CD4-positive, alpha-beta T cell treated with Interferon gamma for 1 hour (primary cell): ENCODE results near the gene GRM7.

Experiments
- DNase-seq: peaks from one replicate; pipeline ENCODE4 v3.0.0-alpha.2; 2020

GRM7 gene

DNA sequence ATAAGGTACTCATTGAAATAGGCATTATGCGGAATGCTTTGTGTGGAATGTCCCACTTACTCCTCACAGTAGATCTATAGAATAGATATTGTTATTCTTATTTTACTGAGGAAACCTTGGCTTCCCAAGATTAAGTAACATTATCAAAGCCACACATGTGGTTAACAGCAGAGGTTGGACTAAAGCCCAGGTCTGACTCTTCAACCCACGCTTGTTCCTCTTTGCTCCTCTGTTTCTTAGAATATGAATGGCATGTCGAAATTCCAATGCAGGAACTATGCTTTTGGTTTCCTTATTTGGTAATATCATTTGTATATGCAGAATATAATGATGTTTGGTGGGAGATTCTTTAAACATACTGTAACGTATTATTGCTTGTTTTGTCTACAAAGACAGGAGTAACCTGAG is 821.9 kb downstream of the GRM7 start:
- peak; percentile 23 for DNase-seq

DNA sequence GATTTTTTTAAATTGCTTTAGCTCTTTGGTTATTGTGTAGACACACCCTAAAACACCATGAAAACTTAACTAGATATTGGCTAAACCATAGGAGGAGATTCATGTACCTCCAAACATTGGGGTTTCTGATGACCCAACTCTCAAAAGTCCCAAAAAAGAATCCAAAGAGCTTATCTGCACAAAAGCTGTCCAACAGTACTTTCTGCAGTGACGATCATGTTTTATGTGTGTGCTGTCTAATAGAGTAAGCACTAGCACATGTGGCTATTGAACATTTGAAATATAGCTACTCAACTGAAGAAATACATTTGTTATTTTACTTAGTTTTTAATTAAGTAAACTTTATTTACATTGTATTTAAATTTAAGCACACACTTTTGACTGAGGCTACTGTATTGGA is 822.5 kb downstream of the GRM7 start:
- no peak for DNase-seq

DNA sequence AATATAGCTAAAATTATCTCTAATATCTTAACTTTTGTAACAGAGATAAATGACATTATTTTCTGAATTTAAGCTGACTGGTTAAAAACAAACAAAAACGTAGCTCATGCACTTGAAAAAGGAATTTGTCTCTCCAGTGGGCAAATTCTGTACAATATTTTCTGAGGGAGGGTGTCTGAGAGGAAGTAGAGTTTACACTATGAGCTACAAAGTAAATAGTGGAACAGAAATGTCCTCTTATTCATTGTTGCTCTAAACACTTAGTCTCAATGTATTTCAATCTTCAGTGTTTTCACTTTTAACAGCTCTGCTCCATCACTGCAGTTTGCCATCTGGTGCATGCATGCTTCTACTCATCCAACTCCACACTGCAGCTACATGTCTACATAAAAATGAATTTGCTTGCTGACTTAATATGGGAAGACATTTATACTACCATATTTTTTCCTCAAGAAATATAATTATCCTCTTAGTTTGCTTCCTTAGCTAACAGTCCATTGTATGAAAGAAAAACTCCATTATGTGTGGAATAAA is 823.3 kb downstream of the GRM7 start:
- DNase-seq = no peak

- no peak for DNase-seq
Measured at GRCh38 chr3:7687428-7688147, 826.7 kb downstream of the GRM7 start.

GRCh38 chr3:7692866-7693265 is 832.0 kb downstream of the GRM7 start:
- DNase-seq = no peak

GRCh38 chr3:7693976-7694375 is 833.1 kb downstream of the GRM7 start:
- no peak for DNase-seq

- DNase-seq = no peak
Measured at GRCh38 chr3:7695049-7695448, 834.1 kb downstream of the GRM7 start.

- no peak for DNase-seq
Measured at GRCh38 chr3:7696320-7696719, 835.4 kb downstream of the GRM7 start.

DNA sequence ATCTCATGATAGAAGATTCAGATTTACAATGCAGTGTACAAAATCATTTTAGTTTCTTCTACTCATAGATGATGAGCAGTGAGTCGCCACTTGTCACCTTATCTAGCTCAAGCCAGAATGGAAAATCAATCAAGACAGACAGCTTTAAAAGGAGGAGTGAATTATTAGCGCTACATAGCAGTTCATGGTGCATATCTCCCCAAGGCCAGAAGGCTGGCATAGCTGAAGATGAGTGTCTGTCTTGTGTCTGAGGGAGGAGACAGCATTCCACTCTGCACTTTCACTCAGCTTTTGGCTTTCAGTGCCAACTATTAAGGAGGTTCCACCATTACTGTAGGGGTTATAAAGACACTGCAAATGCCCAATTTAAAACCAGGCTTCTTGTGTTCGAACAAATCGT is 836.6 kb downstream of the GRM7 start:
- no peak for DNase-seq

DNA sequence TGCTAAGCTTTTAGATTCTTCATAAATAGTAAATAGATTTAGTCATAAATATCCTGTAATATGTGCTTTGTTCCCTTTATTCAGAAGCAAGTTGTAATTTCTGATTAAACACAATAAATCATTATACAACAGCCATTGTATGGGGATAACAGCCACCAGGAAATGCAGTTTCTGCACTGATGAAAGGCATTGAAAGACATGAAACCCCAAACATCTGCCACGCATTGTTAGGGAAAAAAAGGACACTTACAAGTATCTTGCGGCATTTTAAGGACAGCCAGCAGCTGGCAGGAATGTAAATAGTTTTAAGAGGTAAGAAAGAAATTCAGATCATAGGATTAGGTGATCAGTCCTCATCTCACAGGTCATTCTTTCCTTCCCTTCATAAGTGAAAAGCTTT is 839.6 kb downstream of the GRM7 start:
- no peak for DNase-seq

DNA sequence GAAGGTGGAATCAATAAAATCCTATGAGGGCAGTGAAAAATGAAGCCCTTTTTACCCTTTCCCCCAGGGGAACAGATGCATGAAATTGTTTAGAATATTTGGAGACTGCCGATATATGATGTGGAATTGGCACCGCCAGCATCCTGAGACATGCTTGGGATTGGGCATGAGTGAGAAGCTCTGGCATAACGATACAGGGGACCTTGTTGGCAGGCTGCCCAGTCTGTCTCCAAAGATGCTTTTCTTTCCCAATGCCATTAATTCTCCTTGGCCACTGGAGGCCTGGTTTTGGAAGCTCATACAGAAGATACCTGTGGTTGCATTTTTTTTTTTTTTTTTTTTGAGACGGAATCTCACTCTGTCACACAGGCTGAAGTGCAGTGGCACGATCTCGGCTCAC is 840.1 kb downstream of the GRM7 start:
- no peak for DNase-seq

DNA sequence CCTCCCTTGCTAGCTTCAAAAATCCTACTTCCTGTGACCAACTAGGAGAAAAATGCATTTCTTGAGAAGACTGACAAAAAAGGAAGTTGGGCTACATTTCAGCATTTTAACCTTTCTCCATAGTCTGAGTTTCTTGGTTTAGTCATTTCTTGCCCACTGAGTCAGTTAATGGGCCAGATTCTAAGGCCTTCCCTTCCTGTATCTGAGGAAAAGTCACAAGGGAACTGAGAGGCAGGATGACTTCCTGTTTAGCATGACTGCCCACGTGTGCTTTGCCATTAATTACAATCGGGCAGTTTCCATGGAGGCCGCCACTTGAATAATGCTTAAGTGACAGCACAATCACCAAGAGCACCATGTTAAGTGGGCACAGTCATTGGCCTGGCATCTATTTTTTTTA is 846.3 kb downstream of the GRM7 start:
- no peak for DNase-seq

DNA sequence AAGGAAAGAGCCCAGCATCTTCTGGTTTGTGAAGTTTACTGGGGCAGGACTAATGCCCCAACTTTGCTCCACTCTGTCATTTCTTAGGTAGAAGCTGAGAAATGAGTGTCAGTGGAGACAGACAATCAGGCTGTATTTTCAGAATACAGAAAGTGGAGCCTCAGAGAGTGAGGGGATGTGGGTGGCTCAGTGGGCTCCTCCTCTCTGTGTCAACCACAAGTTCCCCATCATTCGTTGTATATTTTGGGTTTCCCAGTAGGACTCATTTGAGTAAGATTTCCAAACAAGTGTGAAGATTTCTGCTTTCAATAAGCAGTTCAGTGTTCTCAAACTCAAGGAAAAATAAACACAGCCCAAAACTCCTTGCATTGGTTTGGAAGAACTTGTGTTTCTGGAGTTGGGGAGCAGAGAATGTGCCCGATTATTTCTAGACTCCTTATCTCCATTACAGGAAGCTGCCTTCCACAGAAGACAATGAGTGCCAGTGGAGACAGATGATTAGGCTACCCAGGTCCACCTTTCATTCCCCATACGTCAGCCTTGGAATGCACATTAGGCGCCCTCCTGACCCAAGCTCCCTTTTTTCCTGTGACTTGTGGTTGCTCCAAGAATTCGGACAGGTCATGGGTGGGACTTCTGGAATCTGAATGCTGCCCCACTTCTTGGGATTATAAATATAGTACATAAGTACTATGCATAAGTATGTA is 848.6 kb downstream of the GRM7 start:
- DNase-seq = no peak

DNA sequence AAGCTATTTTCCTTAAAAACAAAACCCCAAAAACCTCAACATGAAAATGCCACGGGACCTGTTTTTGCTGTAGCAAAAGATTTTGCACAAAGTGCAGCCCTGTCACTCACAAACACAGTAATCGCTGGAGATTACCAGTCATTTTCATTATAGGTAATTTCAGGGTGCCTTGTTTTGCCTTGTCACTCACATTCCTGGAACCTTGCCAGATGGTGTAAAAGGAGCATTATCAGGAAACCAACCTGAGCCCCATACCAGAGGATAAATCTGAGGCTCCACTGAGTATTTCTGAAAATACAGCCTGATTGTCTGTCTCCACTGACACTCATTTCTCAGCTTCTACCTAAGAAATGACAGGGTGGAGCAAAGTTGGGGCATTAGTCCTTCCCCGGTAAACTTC is 849.4 kb downstream of the GRM7 start:
- no peak for DNase-seq

GRCh38 chr3:7713724-7714123 is 852.8 kb downstream of the GRM7 start:
- DNase-seq = no peak

- DNase-seq = no peak
Measured at GRCh38 chr3:7720649-7721297, 859.9 kb downstream of the GRM7 start.

- DNase-seq = no peak
Measured at GRCh38 chr3:7721869-7722268, 861.0 kb downstream of the GRM7 start.

DNA sequence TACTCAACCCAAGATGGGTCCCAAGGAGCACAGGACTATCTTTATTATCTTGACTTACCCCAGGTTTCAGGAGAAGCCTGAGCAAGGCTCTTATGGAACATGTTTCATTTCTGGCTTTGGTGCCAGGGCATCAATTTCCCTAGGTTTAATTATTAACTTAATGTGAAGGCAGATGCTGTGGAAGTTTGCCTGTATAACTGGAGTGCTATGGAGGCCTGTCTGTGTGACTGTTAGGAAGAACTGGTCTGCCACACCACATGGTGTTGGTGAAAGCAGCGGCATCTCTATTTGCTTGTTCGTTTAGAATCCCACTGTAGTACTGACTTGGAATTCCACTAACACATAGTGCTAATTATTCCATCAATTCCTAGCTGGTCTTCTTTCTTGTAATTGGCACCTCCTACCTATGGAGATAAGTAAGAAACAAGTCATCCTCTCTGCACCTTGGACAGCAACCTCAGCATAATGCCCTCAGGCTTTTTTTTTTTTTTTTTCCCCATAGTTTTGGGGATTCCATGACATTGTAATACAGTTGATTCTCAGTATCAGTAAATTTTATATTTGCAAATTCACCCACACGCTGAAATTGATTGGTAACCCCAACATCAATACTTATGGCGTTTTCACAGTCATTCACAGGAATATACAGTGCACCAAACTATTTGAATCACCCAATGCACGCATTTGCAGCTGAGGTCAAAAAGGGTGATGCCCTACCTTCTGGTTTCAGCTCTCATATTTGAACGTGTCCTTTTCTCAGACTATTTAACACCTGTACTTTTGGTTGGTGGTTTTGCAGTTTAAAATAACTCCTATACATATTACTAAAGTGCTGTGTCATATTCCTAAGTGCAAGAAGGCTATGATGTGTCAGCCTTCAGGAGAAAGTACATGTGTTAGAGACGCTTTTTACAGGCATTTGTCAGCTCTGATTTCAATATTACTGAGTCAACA is 867.9 kb downstream of the GRM7 start:
- no peak for DNase-seq

- DNase-seq = no peak
Measured at GRCh38 chr3:7733933-7734332, 873.0 kb downstream of the GRM7 start.

DNA sequence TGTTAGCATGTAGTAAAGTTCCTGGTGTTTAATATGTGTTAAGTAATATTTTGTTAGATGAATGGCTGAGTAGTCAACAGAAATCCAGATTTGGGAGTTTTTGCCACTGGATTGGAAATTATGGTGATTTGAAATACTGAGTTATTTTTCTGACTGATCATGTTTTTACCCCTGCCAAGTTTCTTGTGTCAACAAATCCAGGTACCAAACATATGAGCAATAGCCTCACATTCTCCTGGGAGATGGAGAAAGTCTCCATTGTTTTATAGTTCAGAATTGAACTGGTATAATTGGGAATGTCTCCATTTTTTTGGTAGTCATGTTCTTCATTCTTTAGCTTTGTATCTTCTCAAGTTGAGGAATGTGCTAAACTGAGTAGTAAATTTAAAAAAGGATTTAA is 873.5 kb downstream of the GRM7 start:
- no peak for DNase-seq

GRCh38 chr3:7737263-7737662 is 876.3 kb downstream of the GRM7 start:
- DNase-seq = no peak

- DNase-seq = no peak
Measured at GRCh38 chr3:7739754-7740153, 878.8 kb downstream of the GRM7 start.

- DNase-seq = no peak
Measured at GRCh38 chr3:7740458-7740857, 879.5 kb downstream of the GRM7 start.
